ENCODE results near the gene NECTIN4. TPM values are rescaled to one million over a fixed set of nuclear protein-coding genes. Genes with fewer than 3 reads are reported as not detected.

NECTIN4 gene
- total RNA-seq, 4 donors from 2014 or later: not detected

DNA sequence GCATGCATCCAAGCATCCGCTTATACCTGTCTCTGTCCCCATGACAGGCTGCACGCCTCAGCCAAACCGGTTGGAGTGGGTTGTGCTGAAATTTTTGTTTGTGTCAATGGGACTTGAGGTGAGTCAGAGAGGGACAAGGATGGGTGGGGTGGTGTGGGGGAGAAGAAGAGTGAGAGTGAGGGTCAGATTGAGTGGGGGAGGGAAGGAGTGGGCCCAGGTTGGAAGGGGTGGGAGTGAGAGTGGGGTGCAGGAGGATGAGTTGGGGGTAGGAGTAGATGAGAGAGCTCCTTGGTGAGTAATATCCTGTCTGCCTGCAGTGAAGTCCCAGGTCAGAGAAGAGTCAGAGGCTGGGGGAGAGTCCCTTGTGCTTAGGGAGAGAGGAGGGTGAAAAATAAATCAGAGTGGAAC lies 3.3 kb upstream of the NECTIN4 start:
- Histone ChIP-seq H3K4me3 (no peak overlapping the region), H3K27me3 (no peaks in the 10 kb centered on the region), H3K4me1 (peaks cover 0 to 6% of the 10 kb centered on the region in 2 donors), H3K36me3 (no peaks in the 10 kb centered on the region), H3K9me3 (no peaks in the 10 kb centered on the region), H3K27ac (no peak overlapping the region)
- DNase-seq (no peak), ATAC-seq (no peak)
- in situ Hi-C loops (cut with MboI; ENCODE audit: low sequenced_read_pairs in 4 of 4) (loop anchor here in 2 of 4 donors (10.0 kb wide), 1 partner anchor 98 kb away; no protein-coding TSS in a partner anchor), intact Hi-C loops (cut with DNase I; ENCODE audit: low total_unique reads) (loop anchor here (10.0 kb wide), 1 partner anchor 258 kb away; no protein-coding TSS in a partner anchor)
- TF ChIP-seq CTCF (IDR thresholded peaks at IDR 0.05 in 4 of 5, conservative IDR thresholded peaks at IDR 0.05 in 1 of 5): no peak
- no peak for TF ChIP-seq POLR2A (IDR thresholded peaks at IDR 0.05)

GRCh38 chr1:161091796-161092507 lies 2.6 kb upstream of the NECTIN4 start:
- H3K36me3 ChIP-seq: no peaks in the 10 kb centered on the region
- no peak overlapping the region for H3K27ac ChIP-seq
- no peak for TF ChIP-seq CTCF (IDR thresholded peaks at IDR 0.05 in 4 of 5, conservative IDR thresholded peaks at IDR 0.05 in 1 of 5)
- no peak for TF ChIP-seq POLR2A (IDR thresholded peaks at IDR 0.05)
- no peak for ATAC-seq
- in situ Hi-C loops (cut with MboI; ENCODE audit: low sequenced_read_pairs in 4 of 4): loop anchor here in 2 of 4 donors (10.0 kb wide), 1 partner anchor 97 kb away; no protein-coding TSS in a partner anchor
- H3K9me3 ChIP-seq: no peaks in the 10 kb centered on the region
- H3K4me1 ChIP-seq: peaks cover 0 to under 1% of the 10 kb centered on the region in 2 donors
- H3K4me3 ChIP-seq: no peak overlapping the region
- no peak for DNase-seq
- intact Hi-C loops (cut with DNase I; ENCODE audit: low total_unique reads): loop anchor here (10.0 kb wide), 1 partner anchor 257 kb away; no protein-coding TSS in a partner anchor
- H3K27me3 ChIP-seq: no peaks in the 10 kb centered on the region

DNA sequence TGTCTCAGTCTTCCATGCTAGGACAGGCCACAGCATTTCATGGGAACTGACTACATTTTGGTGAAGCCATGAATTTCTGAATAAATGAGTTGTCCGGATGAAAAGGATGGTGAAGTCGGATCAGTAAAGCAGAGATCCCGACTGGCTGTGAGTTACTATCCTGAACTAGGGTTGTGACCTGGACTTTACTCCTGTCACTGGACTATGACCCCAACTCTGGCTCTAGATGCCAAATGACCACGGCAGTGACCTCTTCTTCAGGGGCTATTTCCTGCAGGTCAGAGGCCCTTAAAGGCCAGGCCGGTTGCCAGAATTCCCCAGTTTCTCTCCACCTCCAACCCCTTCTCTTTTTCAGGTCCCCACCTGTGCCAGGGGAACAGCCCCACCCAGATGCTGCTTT lies 1.7 kb upstream of the NECTIN4 start:
- TF ChIP-seq CTCF (IDR thresholded peaks at IDR 0.05 in 4 of 5, conservative IDR thresholded peaks at IDR 0.05 in 1 of 5) (no peak), POLR2A (IDR thresholded peaks at IDR 0.05) (no peak)
- Histone ChIP-seq H3K27ac (no peak overlapping the region), H3K9me3 (no peaks in the 10 kb centered on the region), H3K4me3 (no peak overlapping the region), H3K27me3 (no peaks in the 10 kb centered on the region), H3K4me1 (no peaks in the 10 kb centered on the region), H3K36me3 (no peaks in the 10 kb centered on the region)
- intact Hi-C loops (cut with DNase I; ENCODE audit: low total_unique reads): loop anchor here (10.0 kb wide), 1 partner anchor 256 kb away; no protein-coding TSS in a partner anchor
- ATAC-seq: no peak
- in situ Hi-C loops (cut with MboI; ENCODE audit: low sequenced_read_pairs in 4 of 4): loop anchor here in 2 of 4 donors (10.0 kb wide), 1 partner anchor 96 kb away; no protein-coding TSS in a partner anchor
- DNase-seq: no peak

GRCh38 chr1:161090617-161091016 lies 1.3 kb upstream of the NECTIN4 start:
- no peaks in the 10 kb centered on the region for H3K36me3 ChIP-seq
- TF ChIP-seq CTCF (IDR thresholded peaks at IDR 0.05 in 4 of 5, conservative IDR thresholded peaks at IDR 0.05 in 1 of 5) (no peak), POLR2A (IDR thresholded peaks at IDR 0.05) (no peak)
- ATAC-seq (no peak), DNase-seq (no peak)
- H3K27ac ChIP-seq: no peak overlapping the region
- no peaks in the 10 kb centered on the region for H3K27me3 ChIP-seq
- intact Hi-C loops (cut with DNase I; ENCODE audit: low total_unique reads): loop anchor here (10.0 kb wide), 1 partner anchor 256 kb away; no protein-coding TSS in a partner anchor
- H3K4me1 ChIP-seq: no peaks in the 10 kb centered on the region
- in situ Hi-C loops (cut with MboI; ENCODE audit: low sequenced_read_pairs in 4 of 4): loop anchor here in 2 of 4 donors (10.0 kb wide), 1 partner anchor 96 kb away; no protein-coding TSS in a partner anchor
- no peaks in the 10 kb centered on the region for H3K9me3 ChIP-seq
- H3K4me3 ChIP-seq: no peak overlapping the region

Measured in gastrocnemius medialis (tissue), 4 donors.